Heart right ventricle (tissue), 16 donors: ENCODE data around the gene COL18A1. TPM values are rescaled to one million over a fixed set of nuclear protein-coding genes. Genes with fewer than 3 reads are reported as not detected.

Source experiments
- ATAC-seq, 8 donors: fragments of 200-7000 bp; cut with Tn5 transposase; one replicate each; pipeline ENCODE4 v1.9.1; 2020; ENCODE audit warnings: mild to moderate bottlenecking in 8 of 8, moderate library complexity in 8 of 8, moderate number of reproducible peaks in 1 of 8
- DNase-seq, 2 donors: peaks; one replicate each; pipeline ENCODE4 v3.0.0-alpha.2; 2020
- H3K27ac ChIP-seq, 10 donors: fragments of 200-600 bp; sonication (generic) in 2 of 10; one replicate each; pipeline versions ENCODE4 v1.5.0 to v1.8.0; 2020 to 2022; ENCODE audit warnings: mild to moderate bottlenecking in 3 of 10
- H3K27me3 ChIP-seq, 7 donors: fragments of 200-600 bp; one replicate each; pipeline ENCODE4 v1.8.0; 2021 to 2022; ENCODE audit warnings: mild to moderate bottlenecking in 2 of 7
- H3K36me3 ChIP-seq, 9 donors: fragments of 200-600 bp; sonication (generic) in 1 of 9; one replicate each; pipeline versions ENCODE4 v1.5.0 to v1.8.0; 2020 to 2022; ENCODE audit warnings: mild to moderate bottlenecking in 2 of 9
- H3K4me1 ChIP-seq, 9 donors: fragments of 200-600 bp; sonication (generic) in 1 of 9; one replicate each; pipeline versions ENCODE4 v1.5.0 to v1.8.0; 2020 to 2022; ENCODE audit warnings: mild to moderate bottlenecking in 4 of 9
- H3K4me3 ChIP-seq, 10 donors: fragments of 200-600 bp; sonication (generic) in 2 of 10; one replicate each; pipeline versions ENCODE4 v1.5.0 to v1.8.0; 2020 to 2022; ENCODE audit warnings: mild to moderate bottlenecking in 7 of 10, moderate library complexity in 2 of 10
- H3K9me3 ChIP-seq, 11 donors: fragments of 200-600 bp in 10 of 11; sonication (generic) in 2 of 11; one replicate each; pipeline versions ENCODE4 v1.5.0 to v1.8.0; 2013 to 2022; ENCODE audit warnings: mild to moderate bottlenecking in 2 of 11, control low read depth in 1 of 11, moderate library complexity in 1 of 11
- WGBS, 2 donors: extraction: QIAGEN DNeasy Blood & Tissue Kit; methylation state at CpG; one replicate each; pipeline ENCODE4 v1.1.7; 2013; ENCODE audit warnings: inconsistent platforms in 1 of 2; 5-methylcytosine and 5-hydroxymethylcytosine counted together
- intact Hi-C, 10 donors: fragments of 100-400 bp; cut with DNase I; formaldehyde crosslinking; loops; one replicate each; pipeline versions ENCODE4 v1.11.1 to v1.14.2; 2022
- polyA plus RNA-seq, 2 donors: library from polyadenylated mRNA; stranded (reverse); fragments of 200-250 nt; gene quantifications; one replicate each; pipeline ENCODE4 v1.2.3, GENCODE V29; 2013
- total RNA-seq, 10 donors: library from RNA; stranded (reverse); fragmentation: NEBNext Ultra II Directional in 3 of 10; extraction: Animal tissue kit (Norgen Biotek cat#: 25700) in 3 of 10; gene quantifications; one replicate each; pipeline versions ENCODE4 v1.2.1 to v1.2.4, GENCODE V29; 2021 to 2023
- TF ChIP-seq, protein P1 (sequence below), 9 donors: fragments of 200-600 bp; sonication (generic) in 2 of 9; IDR thresholded peaks; one replicate each; pipeline versions ENCODE4 v1.5.0 to v1.8.0; 2021 to 2022; ENCODE audit warnings: antibody characterized with exemption in 9 of 9, mild to moderate bottlenecking in 5 of 9, moderate library complexity in 1 of 9
- donor health status: Arrhythmogenic right ventricular cardiomyopathy.
- donor health status: ischemic (EF 13 %, LVEDD 7.1; RV severe dilation, severe dysfunction).
- donor health status: healthy with polysubstance abuse.
- donor health status: DM: no; HTN: yes; CAD: no.
- donor health status: DM: no; HTN: no; CAD: no.
- donor health status: ischemic (EF 25% LVEDD 6.9; RV normal size, moderate dysfunction).
- donor health status: ischemic (EF 25% LVEDD 5.7; RV mildly dilated, moderate dysfunction).
- donor health status: healthy.
- donor health status: DM: yes; HTN: yes; CAD: no.
- donor health status: Ischemic cardiomyopathy.
- donor health status: ischemic (EF 35%, LVEDD 5.7; RV mildly dilated, moderate dysfunction).
- donor health status: nonischemic (EF 11% LVEDD 7.7; RV severe dilation, severe dysfunction).
- donor health status: DM: yes; HTN: yes; CAD: no.
- donor health status: PGD.
- donor health status: ischemic (EF 29% LVEDD 5.4; RV normal size, mild dysfunction).
- donor health status: nonischemic (EF 23%, LVEDD 6.1; RV moderate dilation, normal function).

COL18A1 gene
- total and polyA plus RNA-seq, 12 donors, result 33.7 to 87.1 (median 52.6) TPM

DNA sequence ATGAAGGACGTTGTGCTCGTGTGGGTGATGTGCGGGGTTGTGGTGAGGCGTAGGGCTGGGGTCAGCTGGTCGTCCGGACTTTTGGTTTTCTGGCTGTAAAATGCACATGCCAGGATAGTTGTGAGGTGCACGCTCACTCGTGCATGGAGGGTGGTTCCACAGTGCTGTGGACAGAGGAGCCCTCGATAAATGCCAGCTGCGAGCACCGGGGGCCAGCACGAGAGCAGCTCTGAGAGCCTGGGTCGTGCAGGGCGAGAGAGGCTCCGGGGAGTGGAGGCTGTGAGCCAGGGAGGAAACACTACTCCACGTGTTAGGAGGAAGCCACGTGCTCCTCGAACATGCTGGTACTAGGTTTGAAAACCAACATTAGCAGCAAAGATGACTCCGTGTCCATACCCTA, 39.4 kb downstream of the COL18A1 start:
- Histone ChIP-seq H3K27me3 (no peaks in the 10 kb centered on the region), H3K27ac (no peak overlapping the region), H3K36me3 (peaks cover 0 to 8% (median 0%) of the 10 kb centered on the region in 9 donors), H3K4me3 (no peak overlapping the region), H3K9me3 (peaks cover 0 to 20% (median 6%) of the 10 kb centered on the region in 11 donors), H3K4me1 (peaks cover 0 to 6% (median 5%) of the 10 kb centered on the region in 9 donors)
- ATAC-seq, result no peak
- 76 to 80% methylated on average over 19 of the region's 19 CpGs for WGBS, 2 donors
- intact Hi-C loops, result loop anchor here in 3 of 10 donors (5.0 to 10.0 kb wide), 2 partner anchors 297 to 300 kb away; no protein-coding TSS in a partner anchor
- no peak for DNase-seq
- TF ChIP-seq, protein P1, sequence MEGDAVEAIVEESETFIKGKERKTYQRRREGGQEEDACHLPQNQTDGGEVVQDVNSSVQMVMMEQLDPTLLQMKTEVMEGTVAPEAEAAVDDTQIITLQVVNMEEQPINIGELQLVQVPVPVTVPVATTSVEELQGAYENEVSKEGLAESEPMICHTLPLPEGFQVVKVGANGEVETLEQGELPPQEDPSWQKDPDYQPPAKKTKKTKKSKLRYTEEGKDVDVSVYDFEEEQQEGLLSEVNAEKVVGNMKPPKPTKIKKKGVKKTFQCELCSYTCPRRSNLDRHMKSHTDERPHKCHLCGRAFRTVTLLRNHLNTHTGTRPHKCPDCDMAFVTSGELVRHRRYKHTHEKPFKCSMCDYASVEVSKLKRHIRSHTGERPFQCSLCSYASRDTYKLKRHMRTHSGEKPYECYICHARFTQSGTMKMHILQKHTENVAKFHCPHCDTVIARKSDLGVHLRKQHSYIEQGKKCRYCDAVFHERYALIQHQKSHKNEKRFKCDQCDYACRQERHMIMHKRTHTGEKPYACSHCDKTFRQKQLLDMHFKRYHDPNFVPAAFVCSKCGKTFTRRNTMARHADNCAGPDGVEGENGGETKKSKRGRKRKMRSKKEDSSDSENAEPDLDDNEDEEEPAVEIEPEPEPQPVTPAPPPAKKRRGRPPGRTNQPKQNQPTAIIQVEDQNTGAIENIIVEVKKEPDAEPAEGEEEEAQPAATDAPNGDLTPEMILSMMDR (IDR thresholded peaks at IDR 0.05), result no peak

DNA sequence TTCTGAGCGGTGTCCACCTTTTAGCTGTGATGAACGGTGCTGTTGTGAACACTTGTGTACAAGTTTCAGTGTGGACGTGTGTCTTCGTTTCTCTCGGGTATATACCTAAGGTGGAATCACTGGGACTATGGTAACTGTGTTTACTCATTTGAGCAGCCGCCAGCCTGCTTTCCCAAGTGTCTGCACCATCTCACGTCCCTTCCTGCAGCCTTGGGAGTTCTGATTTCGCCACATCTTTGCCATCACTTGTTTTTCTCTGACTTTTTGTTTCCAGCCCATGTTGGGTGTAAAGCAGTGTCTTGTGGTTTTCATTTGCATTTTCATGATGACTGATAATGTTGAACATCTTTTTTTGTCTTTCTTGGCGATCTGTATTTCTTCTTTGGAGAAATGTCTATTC, 40.4 kb downstream of the COL18A1 start:
- DNase-seq (no peak), ATAC-seq (no peak)
- Histone ChIP-seq H3K36me3 (peaks cover 0 to 8% (median 0%) of the 10 kb centered on the region in 9 donors), H3K27me3 (no peaks in the 10 kb centered on the region), H3K9me3 (peaks cover 0 to 20% (median 6%) of the 10 kb centered on the region in 11 donors), H3K4me3 (no peak overlapping the region), H3K27ac (no peak overlapping the region), H3K4me1 (no peaks in the 10 kb centered on the region)
- TF ChIP-seq, protein P1 (IDR thresholded peaks at IDR 0.05), result no peak
- 92 to 97% methylated on average over 9 of the region's 9 CpGs for WGBS, 2 donors
- intact Hi-C loops, result loop anchor here in 2 of 10 donors (10.0 kb wide), 1 partner anchor 301 kb away; no protein-coding TSS in a partner anchor

DNA sequence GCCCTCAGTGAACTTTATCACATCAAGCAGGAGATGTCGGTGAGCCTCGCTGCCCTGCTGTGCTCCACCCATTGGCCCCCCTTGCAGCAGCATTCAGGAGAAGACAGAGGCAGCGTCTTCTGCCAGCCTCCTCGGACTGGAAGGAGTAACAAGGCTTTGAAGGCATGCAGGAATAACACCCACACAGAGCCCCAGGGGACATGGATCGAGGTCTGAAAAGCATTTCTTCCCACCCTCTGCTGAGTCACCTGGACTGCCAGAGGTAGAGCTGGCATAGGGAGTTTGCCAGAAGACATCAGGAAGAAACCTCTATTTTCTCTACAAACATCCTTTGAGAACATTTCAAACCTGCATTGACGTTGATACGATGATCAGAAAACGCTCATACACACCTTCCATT, 42.9 kb downstream of the COL18A1 start:
- Histone ChIP-seq H3K9me3 (peaks cover 0 to 20% (median 6%) of the 10 kb centered on the region in 11 donors), H3K36me3 (peaks cover 0 to 8% (median 0%) of the 10 kb centered on the region in 9 donors), H3K27me3 (no peaks in the 10 kb centered on the region), H3K27ac (no peak overlapping the region), H3K4me1 (no peaks in the 10 kb centered on the region), H3K4me3 (no peak overlapping the region)
- intact Hi-C loops, result loop anchor here in 2 of 10 donors (10.0 kb wide), 1 partner anchor 303 kb away; no protein-coding TSS in a partner anchor
- 87 to 89% methylated on average over 8 of the region's 8 CpGs for WGBS, 2 donors
- no peak for DNase-seq
- TF ChIP-seq, protein P1 (IDR thresholded peaks at IDR 0.05), result no peak
- ATAC-seq, result no peak

DNA sequence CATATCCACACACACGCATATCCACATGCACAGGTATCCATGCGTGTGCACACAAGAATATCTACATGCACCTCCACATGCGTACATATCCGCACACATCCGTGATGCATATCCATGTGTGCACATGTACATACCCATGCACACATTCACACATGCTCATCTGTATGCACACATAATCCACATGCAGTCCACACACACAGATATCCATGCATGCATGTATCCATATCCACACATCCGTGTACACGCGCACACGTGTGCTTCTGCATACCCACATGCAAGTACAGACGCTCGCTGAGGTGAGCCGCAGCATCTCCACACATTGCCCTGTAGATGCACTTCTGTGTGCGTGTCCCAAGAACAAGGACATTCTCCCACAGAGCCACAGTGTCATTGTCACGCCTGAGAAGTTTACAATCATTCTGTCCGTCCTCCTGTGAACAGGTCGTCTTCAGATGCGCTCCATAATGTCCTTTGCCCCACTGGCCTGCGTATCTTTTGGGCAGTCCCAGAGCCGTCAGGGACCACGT, 43.4 kb downstream of the COL18A1 start:
- Histone ChIP-seq H3K4me3 (no peak overlapping the region), H3K9me3 (peaks cover 0 to 20% (median 6%) of the 10 kb centered on the region in 11 donors), H3K27me3 (no peaks in the 10 kb centered on the region), H3K36me3 (peaks cover 0 to 8% (median 0%) of the 10 kb centered on the region in 9 donors), H3K27ac (no peak overlapping the region), H3K4me1 (peaks cover 0 to 4% (median 0%) of the 10 kb centered on the region in 9 donors)
- ATAC-seq (no peak), DNase-seq (no peak)
- intact Hi-C loops, result loop anchor here in 2 of 10 donors (10.0 kb wide), 1 partner anchor 304 kb away; no protein-coding TSS in a partner anchor
- 91 to 94% methylated on average over 20 of the region's 20 CpGs for WGBS, 2 donors
- TF ChIP-seq, protein P1 (IDR thresholded peaks at IDR 0.05), result no peak
